Measurements from ENCODE around the gene BRD8. TPM values are rescaled to one million over a fixed set of nuclear protein-coding genes. Genes with fewer than 3 reads are reported as not detected.
"Not testable (repeated sequence)": the region's sequence is repeated elsewhere in the genome, so short reads cannot be mapped to it uniquely, and the experiment has no call there.

BRD8 gene
- total RNA-seq, 1 donor from 2014 or later, result 54.6 TPM

DNA sequence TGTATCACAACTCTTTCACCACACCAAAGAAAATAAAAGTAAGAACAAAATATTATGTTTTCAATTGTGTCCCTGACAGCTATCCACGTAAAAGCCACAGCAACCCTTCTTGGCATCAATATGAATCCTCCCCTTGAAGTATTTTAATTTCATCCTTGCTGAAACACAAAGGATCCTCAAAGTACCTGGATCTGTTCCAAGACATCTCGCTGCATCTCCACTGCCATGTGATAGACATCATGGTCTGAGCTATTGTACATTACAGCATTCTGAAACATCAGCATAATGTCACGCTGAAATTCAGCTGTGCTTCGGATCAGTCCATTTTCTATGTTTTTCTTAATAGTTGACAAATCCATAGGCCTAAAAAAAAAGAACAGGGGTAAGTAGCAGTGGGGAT, 17.7 kb downstream of the BRD8 start:
- intact Hi-C loops (cut with micrococcal nuclease), result no loop called here

- intact Hi-C loops (cut with micrococcal nuclease), result no loop called here
Observed at GRCh38 chr5:138159666-138160065, 18.8 kb downstream of the BRD8 start.

DNA sequence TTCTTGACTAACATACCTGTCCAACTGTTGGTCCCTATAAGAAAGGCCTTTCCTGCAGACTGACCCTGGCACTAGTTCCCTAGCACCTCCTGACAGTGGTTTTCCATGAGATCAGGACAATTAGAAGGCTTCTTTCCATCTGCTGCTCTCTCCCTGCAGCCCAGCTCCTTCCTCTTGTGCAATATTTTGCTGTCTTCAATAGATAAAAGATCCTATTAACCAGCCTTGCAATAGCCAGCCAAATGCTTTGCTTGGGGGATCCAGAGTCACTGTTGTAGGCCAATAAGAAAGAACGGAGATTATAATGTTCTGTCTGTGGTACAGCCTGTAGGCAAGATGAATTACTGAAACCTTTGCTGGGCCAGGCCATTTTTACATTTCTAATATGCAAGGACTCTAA, 20.8 kb downstream of the BRD8 start:
- intact Hi-C loops (cut with micrococcal nuclease), result no loop called here

DNA sequence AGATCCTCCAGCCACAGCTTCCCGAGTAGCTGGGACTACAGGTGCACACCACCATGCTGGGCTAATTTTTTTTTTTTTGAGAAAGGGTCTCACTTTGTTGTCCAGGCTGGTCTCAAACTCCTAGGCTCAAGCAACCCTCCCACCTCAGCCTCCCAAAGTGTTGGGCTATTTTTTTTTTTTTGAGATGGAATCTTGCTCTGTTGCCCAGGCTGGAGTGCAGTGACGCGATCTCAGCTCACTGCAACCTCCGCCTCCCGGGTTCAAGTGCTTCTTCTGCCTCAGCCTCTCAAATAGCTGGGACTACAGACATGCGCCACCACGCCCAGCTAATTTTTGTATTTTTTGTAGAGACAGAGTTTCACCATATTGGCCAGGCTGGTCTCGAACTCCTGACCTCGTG, 22.5 kb downstream of the BRD8 start:
- intact Hi-C loops (cut with micrococcal nuclease), result not testable (repeated sequence)

DNA sequence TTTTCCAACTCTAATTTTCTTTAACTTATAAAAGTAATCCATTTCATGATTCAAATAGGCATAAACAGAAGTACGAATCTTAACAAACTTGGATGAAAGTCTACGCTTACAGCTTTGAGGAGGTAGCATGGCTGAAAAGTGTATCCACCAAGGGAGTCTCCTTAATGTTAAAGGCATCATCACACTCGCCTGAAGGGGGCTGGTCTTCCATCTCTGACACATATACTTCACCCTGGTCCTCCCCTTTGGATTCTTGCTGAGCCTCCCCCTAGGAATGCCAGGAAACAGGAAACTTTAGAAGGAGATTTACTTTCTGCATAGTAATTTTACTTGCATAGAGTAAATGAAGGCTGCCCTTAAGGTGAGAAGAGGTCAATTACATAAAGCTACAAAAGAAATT, 28.9 kb downstream of the BRD8 start:
- intact Hi-C loops (cut with micrococcal nuclease), result no loop called here

- intact Hi-C loops (cut with micrococcal nuclease), result no loop called here
Observed at GRCh38 chr5:138148811-138149210, 29.6 kb downstream of the BRD8 start.

- intact Hi-C loops (cut with micrococcal nuclease), result not testable (repeated sequence)
Observed at GRCh38 chr5:138143578-138143977, 34.9 kb downstream of the BRD8 start.

- intact Hi-C loops (cut with micrococcal nuclease), result no loop called here
Observed at GRCh38 chr5:138141734-138142133, 36.7 kb downstream of the BRD8 start.

GRCh38 chr5:138140268-138140667, 38.2 kb downstream of the BRD8 start:
- intact Hi-C loops (cut with micrococcal nuclease), result no loop called here

GRCh38 chr5:138139781-138140090, 38.7 kb downstream of the BRD8 start:
- intact Hi-C loops (cut with micrococcal nuclease), result loop anchor here (10.0 kb wide), 2 partner anchors 385 to 515 kb away; partner anchors contain the start of gene HNRNPA0

DNA sequence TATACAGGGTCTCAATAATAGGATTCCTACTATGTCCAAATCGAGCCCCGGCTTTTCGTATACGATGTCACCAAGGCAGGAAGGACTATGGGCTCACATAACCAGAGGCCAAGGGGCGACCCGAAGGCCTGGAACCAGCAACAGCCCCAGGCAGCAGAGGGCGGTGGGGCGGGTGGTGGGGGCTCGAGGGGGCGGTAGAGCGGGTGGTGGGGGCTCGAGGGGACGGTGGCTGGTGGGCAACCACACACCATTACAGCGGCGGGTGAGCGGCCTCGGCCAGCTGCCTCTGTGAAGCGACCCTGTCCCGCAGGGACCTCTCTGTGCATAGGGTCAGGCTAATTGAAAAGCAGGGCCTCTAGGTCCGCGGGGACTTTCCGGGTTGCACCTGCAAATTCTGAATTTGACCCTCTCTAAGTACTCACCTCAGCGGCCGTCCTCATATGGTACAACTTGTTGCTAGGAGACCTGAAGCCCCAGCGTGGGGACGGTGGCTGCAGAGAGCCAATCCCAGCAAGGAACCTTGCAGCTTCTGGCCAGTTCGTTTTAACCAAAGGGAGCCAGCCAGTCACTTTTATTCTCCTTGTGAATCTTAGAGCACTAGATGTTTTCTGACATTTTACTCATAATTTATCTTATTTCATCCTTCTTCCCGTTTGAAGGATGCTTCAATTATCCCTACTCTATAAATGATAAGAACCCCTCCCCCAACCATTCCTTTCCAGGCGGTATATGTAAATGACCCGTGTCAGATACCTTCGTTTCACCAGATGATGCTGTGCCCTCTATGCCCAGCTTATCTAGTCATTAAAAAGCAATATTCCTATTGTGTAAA, 39.3 kb downstream of the BRD8 start, which contains the start of gene NME5:
Gene NME5, minus strand, starts transcription at position 480 of the 832 bp plus-strand sequence. CDS start 648 bp downstream, outside the sequence.
- intact Hi-C loops (cut with micrococcal nuclease), result loop anchor here (10.0 kb wide), 2 partner anchors 384 to 514 kb away; partner anchors contain the start of gene HNRNPA0

DNA sequence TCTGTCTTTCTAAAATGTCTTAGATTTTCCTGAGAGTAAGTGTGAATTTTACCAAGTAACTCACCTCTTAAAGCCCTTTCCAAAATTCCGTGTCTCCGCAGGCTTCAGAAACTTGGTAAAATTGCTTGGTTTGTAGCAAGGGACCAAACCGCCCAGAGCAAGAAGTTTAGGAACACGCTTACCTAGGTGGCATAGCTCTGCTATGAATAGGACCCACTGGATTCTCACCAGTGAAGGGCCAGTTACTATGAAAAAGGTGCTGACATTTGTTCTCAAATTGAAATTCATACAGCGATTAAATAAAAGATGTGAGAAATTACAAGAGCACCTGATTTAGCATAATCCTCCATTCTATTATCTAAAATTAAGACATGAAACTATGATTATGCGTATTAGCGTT, 45.9 kb downstream of the BRD8 start:
- intact Hi-C loops (cut with micrococcal nuclease), result loop anchor here (10.0 kb wide), 2 partner anchors 378 to 508 kb away; partner anchors contain the start of gene HNRNPA0

DNA sequence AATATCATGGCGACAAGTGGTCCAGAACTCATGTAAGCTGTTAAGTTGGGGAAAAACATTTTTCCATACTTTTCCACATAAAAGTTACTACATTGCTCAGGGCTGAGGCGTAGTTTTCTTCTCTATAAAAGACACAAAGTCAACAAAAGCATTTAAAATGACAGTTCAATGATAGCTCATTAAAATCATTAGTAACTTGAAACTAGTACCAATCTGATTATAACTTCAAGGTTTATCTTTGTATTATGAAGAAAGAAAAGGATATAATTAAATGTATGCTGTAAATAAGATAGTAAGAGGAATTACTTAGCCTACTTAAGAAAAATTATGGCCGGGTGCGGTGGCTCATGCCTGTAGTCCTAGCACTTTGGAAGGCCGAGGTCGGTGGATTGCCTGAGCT, 49.1 kb downstream of the BRD8 start:
- intact Hi-C loops (cut with micrococcal nuclease), result no loop called here

GRCh38 chr5:138128334-138128733, 50.1 kb downstream of the BRD8 start:
- intact Hi-C loops (cut with micrococcal nuclease), result no loop called here

DNA sequence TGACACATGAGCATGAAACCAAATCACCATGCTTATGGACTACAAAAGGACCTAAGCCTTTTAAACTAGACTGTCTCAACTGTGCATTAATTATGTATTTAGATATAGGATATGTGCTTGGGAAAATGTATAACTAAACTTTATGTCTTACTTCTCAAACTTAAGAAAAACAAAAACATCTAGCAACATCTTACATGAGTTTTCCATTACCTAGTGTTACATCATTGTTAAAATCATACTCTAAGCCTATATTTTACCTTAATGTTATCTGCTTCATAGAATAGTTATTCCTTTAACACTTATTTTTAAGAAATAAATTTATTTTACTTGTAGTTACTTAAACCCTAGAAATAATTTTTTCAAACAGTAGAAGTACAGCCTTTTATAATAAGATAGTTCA, 63.2 kb downstream of the BRD8 start:
- intact Hi-C loops (cut with micrococcal nuclease), result no loop called here

GRCh38 chr5:138111937-138112336, 66.5 kb downstream of the BRD8 start:
- intact Hi-C loops (cut with micrococcal nuclease), result no loop called here

GRCh38 chr5:138111181-138111580, 67.2 kb downstream of the BRD8 start:
- intact Hi-C loops (cut with micrococcal nuclease), result no loop called here

GRCh38 chr5:138110266-138110963, 68.0 kb downstream of the BRD8 start:
- intact Hi-C loops (cut with micrococcal nuclease), result no loop called here

DNA sequence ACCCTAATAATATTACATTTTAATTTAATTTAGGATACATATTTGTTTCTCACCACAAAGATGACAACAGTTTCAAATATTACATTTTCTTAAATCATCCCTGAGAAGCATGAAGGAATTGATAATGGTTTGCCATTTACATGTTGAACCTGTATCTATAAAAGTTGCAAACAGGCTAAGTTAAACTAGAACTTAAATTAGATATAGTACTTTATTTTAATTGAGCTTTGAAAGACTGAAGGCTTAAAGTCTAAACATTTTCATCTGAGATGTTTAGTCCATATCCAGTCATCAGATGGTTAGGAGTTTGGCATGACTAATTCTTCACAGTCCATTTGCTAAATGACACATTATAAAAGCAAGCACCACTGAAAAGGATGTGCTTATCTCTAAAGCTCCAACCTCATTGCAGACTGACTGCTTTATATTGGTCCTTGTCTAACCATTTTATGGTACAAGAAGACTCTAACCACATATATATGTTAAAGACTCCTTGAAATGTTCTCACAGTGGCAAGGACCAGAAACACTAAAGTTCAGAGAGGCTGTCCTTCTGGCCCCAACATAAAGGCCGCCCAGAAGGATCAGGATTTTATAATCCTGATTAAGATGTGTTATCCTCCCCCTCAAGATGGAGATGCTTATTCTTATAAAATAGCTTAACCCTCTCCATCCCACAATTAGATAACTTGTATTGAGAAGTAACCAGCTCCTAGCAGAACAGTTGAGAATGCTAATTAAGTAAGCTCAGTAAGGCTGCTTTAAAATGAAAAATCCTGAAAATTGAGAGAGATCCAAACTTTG, 68.8 kb downstream of the BRD8 start:
- intact Hi-C loops (cut with micrococcal nuclease), result no loop called here

DNA sequence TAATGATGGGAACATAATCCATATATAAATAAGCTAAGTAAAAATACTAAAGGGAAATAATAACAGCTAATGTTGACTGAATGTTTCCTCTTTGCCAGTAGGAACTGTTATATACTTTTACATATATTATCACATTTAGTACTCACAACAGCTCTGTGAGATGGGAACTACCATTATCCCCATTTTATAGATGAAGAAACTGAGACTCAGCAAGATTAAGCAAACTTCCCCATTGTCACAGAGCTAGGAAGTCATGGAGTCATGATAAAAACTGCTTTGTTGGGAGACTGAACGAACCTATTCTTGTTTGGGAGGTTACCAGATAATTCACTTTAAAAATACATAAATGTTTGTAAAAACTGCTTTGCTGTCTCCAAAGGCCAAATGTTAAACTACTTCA, 71.2 kb downstream of the BRD8 start:
- intact Hi-C loops (cut with micrococcal nuclease), result no loop called here

GRCh38 chr5:138105709-138106108, 72.7 kb downstream of the BRD8 start:
- intact Hi-C loops (cut with micrococcal nuclease), result no loop called here

DNA sequence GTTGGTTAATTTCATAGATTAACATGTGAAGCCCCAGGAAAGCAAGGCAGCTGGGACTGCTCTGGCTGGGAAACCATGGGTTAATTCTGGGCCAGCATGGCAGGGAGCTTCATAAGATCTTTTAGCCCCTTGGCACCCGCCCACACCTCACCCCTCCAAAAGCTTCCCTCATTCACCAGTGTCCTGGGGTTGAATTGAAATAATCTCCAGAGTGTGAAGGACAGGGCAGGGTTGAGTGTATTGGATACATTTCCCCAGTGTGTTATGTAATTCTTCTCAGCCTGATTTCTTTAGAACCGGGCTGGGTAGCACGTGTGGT, 75.2 kb downstream of the BRD8 start:
- intact Hi-C loops (cut with micrococcal nuclease), result no loop called here
